ENCODE results near the gene PPP1CC. TPM values are rescaled to one million over a fixed set of nuclear protein-coding genes. Genes with fewer than 3 reads are reported as not detected.

PPP1CC gene
- polyA plus RNA-seq, 1 experiment, result 58.1 TPM

DNA sequence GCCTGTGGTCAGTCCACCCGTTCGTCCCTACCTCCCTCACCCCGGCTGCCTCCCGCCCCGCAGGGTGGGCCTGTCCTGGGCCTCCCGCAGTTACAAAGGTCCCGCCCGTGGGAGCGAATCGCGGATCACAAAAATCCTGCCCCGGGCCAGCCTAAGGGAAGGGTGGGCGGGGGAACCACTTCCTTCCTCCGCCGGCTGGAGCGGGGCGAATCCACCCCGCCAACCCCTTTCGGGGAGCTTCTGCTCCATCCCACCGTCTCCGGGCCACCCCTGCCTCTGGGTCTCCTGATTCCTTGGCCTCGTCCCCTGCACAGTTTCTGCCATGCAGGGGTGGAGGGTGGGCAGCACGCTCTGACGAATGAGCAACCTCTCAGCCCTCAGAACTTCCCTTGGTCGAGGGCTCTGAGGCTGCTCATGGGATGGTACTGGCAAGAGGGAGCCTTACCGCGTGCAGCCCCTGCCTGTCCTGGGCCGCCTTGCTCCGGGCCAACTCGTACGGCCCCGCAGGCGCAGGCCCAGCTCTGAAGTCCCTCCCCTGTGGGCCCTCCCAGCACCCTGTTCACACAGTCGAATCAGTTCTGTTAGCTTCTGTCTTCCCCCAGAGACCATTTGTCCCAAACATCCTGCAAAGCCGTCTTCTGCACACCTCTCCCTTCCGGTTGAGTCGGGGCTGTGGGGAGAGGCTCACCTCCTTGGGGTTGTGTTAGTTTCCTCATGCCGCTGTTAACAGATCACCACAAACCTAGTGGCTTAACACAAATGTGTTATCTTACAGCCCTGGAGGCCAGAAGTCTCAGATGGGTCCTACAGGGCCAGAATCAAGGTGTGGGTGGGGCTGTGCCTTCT, 53.2 kb downstream of the PPP1CC start:
- DNase-seq (ENCODE audit: low read depth), result no peak
- peak overlapping the region; percentile 51 for H3K4me3 ChIP-seq (ENCODE audit: low read depth, low read length)
- ChIA-PET CTCF (interaction anchor here (0.9 kb wide), 1 partner anchor 12 kb away, joined by 3 read pairs; no protein-coding TSS in a partner anchor), POLR2A (no interaction called here)
- TF ChIP-seq, protein P1, sequence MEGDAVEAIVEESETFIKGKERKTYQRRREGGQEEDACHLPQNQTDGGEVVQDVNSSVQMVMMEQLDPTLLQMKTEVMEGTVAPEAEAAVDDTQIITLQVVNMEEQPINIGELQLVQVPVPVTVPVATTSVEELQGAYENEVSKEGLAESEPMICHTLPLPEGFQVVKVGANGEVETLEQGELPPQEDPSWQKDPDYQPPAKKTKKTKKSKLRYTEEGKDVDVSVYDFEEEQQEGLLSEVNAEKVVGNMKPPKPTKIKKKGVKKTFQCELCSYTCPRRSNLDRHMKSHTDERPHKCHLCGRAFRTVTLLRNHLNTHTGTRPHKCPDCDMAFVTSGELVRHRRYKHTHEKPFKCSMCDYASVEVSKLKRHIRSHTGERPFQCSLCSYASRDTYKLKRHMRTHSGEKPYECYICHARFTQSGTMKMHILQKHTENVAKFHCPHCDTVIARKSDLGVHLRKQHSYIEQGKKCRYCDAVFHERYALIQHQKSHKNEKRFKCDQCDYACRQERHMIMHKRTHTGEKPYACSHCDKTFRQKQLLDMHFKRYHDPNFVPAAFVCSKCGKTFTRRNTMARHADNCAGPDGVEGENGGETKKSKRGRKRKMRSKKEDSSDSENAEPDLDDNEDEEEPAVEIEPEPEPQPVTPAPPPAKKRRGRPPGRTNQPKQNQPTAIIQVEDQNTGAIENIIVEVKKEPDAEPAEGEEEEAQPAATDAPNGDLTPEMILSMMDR (IDR thresholded peaks at IDR 0.05; ENCODE audit: insufficient read depth, low read depth, low read length), result no peak
- H3K27me3 ChIP-seq (ENCODE audit: control insufficient read depth, insufficient read depth, low read length), result peaks cover 4% of the 10 kb centered on the region
- no peaks in the 10 kb centered on the region for H3K36me3 ChIP-seq (ENCODE audit: control insufficient read depth, insufficient read depth, low read length)

DNA sequence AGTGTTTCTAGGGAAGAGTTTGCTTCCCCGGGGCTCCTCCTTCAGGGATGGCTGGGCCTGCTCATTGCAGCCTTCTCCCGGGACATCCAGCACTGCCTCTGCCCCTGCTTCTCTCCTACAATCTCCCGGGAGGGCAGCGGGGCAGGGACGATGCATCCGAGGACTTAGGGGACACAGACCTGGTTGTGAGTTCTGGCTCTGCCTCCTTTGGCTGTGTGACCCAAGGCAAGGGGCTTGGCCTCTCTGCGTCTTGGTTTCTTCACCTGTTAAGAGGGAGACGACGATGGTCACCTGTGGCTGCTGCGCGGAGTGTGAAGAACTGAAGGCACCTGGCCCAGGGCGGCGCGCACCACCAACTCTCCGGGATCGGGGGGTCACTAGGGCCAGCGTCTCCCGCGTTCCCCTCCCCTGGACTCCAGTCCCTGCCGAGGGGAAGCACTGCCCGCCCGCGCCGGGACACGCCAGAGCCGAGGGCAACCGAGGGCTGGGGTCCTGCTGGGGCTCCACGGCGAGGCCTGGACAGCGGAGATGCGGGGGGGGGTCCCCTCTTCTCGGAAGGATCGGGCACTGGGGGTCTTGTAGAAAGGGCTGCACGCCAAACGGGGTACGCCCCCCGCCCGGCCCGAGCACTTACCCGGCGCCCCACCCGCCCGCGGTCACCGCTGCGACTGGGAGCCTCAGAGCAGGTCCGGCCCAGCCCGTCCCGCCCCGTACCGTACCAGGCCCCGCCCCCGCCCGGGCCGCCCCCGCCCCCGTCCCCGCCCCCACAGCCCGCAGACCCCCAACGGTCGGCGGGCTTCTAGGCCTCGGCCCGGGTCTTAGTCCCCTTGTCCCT, 54.0 kb downstream of the PPP1CC start, which contains the start of gene HVCN1:
TSS of gene HVCN1 (minus strand) at position 670 of the 835 bp plus-strand sequence. CDS start 5,870 bp downstream, outside the sequence.
- Histone ChIP-seq H3K36me3 (ENCODE audit: control insufficient read depth, insufficient read depth, low read length) (no peaks in the 10 kb centered on the region), H3K4me3 (ENCODE audit: low read depth, low read length) (peak within 1 kb of the TSS; percentile 51), H3K27me3 (ENCODE audit: control insufficient read depth, insufficient read depth, low read length) (peaks cover 4% of the 10 kb centered on the region)
- CTCF ChIA-PET, result no interaction called here
- TF ChIP-seq, protein P1 (IDR thresholded peaks at IDR 0.05; ENCODE audit: insufficient read depth, low read depth, low read length), result no peak
- POLR2A ChIA-PET, result no interaction called here
- DNase-seq (ENCODE audit: low read depth), result no peak

GRCh38 chr12:110687396-110688169, 55.1 kb downstream of the PPP1CC start:
- CTCF ChIA-PET, result no interaction called here
- TF ChIP-seq, protein P1 (IDR thresholded peaks at IDR 0.05; ENCODE audit: insufficient read depth, low read depth, low read length), result no peak
- POLR2A ChIA-PET, result interaction anchor here (0.6 kb wide), 1 partner anchor 217 kb away, joined by 14 read pairs; no protein-coding TSS in a partner anchor
- no peak overlapping the region for H3K4me3 ChIP-seq (ENCODE audit: low read depth, low read length)
- no peak for DNase-seq (ENCODE audit: low read depth)
- no peaks in the 10 kb centered on the region for H3K36me3 ChIP-seq (ENCODE audit: control insufficient read depth, insufficient read depth, low read length)
- H3K27me3 ChIP-seq (ENCODE audit: control insufficient read depth, insufficient read depth, low read length), result peaks cover 4% of the 10 kb centered on the region

GRCh38 chr12:110686294-110686903, 56.3 kb downstream of the PPP1CC start:
- POLR2A ChIA-PET, result interaction anchor here (0.6 kb wide), 1 partner anchor 216 kb away, joined by 14 read pairs; no protein-coding TSS in a partner anchor
- CTCF ChIA-PET, result interaction anchor here (0.7 kb wide), 1 partner anchor 209 kb away, joined by 3 read pairs; no protein-coding TSS in a partner anchor
- Histone ChIP-seq H3K27me3 (ENCODE audit: control insufficient read depth, insufficient read depth, low read length) (peaks cover 4% of the 10 kb centered on the region), H3K4me3 (ENCODE audit: low read depth, low read length) (no peak overlapping the region), H3K36me3 (ENCODE audit: control insufficient read depth, insufficient read depth, low read length) (no peaks in the 10 kb centered on the region)
- TF ChIP-seq, protein P1 (IDR thresholded peaks at IDR 0.05; ENCODE audit: insufficient read depth, low read depth, low read length), result no peak
- no peak for DNase-seq (ENCODE audit: low read depth)

All from BJ (cell line).